Measurements from ENCODE around the gene AP4S1.

DNA sequence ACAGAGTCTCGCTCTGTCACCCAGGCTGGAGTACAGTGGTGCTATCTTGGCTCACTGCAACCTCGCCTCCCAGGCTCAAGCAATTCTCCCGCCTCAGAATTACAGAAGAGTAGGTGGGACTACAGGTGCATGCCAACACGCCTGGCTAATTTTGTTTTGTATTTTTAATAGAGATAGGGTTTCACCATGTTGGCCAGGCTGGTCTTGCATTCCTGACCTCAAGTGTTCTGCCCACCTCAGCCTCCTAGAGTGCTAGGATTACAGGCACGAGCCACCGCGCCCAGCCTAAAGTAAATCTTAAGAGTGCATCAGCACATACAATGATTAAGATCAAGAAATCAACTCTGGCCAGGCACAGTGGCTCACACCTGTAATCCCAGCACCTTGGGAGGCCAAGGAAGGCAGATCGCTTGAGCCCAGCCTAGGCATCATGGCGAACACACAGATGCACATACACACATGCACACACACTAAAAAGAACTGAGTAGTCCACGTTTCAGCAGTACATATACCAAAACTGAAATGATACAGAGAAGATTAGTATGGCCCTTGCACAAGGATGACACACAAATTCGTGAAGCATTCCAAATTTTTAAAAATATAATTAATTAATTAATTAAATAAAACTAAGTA lies 117.1 kb downstream of the AP4S1 start:
- no peak for TF ChIP-seq POLR2A (IDR thresholded peaks at IDR 0.05)
- TF ChIP-seq, protein P1, sequence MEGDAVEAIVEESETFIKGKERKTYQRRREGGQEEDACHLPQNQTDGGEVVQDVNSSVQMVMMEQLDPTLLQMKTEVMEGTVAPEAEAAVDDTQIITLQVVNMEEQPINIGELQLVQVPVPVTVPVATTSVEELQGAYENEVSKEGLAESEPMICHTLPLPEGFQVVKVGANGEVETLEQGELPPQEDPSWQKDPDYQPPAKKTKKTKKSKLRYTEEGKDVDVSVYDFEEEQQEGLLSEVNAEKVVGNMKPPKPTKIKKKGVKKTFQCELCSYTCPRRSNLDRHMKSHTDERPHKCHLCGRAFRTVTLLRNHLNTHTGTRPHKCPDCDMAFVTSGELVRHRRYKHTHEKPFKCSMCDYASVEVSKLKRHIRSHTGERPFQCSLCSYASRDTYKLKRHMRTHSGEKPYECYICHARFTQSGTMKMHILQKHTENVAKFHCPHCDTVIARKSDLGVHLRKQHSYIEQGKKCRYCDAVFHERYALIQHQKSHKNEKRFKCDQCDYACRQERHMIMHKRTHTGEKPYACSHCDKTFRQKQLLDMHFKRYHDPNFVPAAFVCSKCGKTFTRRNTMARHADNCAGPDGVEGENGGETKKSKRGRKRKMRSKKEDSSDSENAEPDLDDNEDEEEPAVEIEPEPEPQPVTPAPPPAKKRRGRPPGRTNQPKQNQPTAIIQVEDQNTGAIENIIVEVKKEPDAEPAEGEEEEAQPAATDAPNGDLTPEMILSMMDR (IDR thresholded peaks at IDR 0.05): no peak
